Stimulated activated naive CD8-positive, alpha-beta T cell treated with anti-CD3 and anti-CD28 coated beads, Interleukin-15, amount 100 ng/mL, for 72 hours (primary cell): ENCODE data around the gene FSIP2.
A peak's percentile ranks its signal among the peaks of the same experiment; 100 is the strongest.
"Not testable (repeated sequence)": the region's sequence is repeated elsewhere in the genome, so short reads cannot be mapped to it uniquely, and the experiment has no call there.

Experiments used
- ATAC-seq: fragments of 150-1000 bp; cut with Tn5 transposase; 2 replicates; pipeline ENCODE4 v1.10.0; 2021; ENCODE audit warnings: mild to moderate bottlenecking, moderate library complexity
- DNase-seq, 2 donors: peaks; one replicate each; pipeline ENCODE4 v3.0.0; 2021 to 2022
- H3K27ac Mint-ChIP-seq, 2 donors: one replicate each; pipeline ENCODE4 v1.8.0; 2022; ENCODE audit warnings: mild to moderate bottlenecking in 2 of 2, mixed read lengths in 2 of 2, moderate library complexity in 2 of 2
- H3K27me3 Mint-ChIP-seq: one replicate; pipeline ENCODE4 v1.8.0; 2022; ENCODE audit warnings: mixed read lengths
- H3K4me1 Mint-ChIP-seq: one replicate; pipeline ENCODE4 v1.8.0; 2022; ENCODE audit warnings: mild to moderate bottlenecking, mixed read lengths
- H3K4me3 Mint-ChIP-seq, 2 donors: one replicate each; pipeline ENCODE4 v1.8.0; 2022; ENCODE audit warnings: mild to moderate bottlenecking in 2 of 2, mixed read lengths in 2 of 2, moderate library complexity in 1 of 2
- H3K9me3 Mint-ChIP-seq, 2 donors: one replicate each; pipeline ENCODE4 v1.8.0; 2022; ENCODE audit warnings: mixed read lengths in 2 of 2

The FSIP2 gene

GRCh38 chr2:185859506-185859905, 120.9 kb downstream of the FSIP2 start:
- no peak for ATAC-seq
- H3K9me3 Mint-ChIP-seq: peaks cover 7 to 10% of the 10 kb centered on the region in 2 donors
- no peaks in the 10 kb centered on the region for H3K4me1 Mint-ChIP-seq
- no peak overlapping the region for H3K27ac Mint-ChIP-seq
- H3K4me3 Mint-ChIP-seq: no peak overlapping the region
- H3K27me3 Mint-ChIP-seq: no peaks in the 10 kb centered on the region
- no peak for DNase-seq

DNA sequence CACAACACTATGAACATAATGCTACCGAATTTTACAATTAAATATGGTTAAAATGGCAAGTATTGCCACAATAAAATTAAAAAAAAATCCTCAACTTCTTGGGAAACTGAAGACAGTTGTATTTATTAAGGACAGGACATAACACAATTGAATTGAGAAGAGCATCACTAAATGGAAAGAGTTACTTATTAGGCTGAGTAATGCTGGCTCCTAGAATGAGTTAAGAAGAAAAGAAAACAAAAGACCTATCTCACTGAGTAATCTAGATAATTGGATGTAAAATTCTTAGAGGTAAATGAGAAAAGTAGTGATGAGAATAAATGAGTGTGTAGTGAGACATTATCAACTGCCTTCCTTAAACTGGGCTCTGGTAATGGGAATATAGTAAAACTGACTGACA, 121.7 kb downstream of the FSIP2 start:
- no peak overlapping the region for H3K4me3 Mint-ChIP-seq
- DNase-seq: no peak
- peaks cover 1 to 3% of the 10 kb centered on the region in 2 donors for H3K9me3 Mint-ChIP-seq
- no peak for ATAC-seq
- no peaks in the 10 kb centered on the region for H3K27me3 Mint-ChIP-seq
- no peaks in the 10 kb centered on the region for H3K4me1 Mint-ChIP-seq
- no peak overlapping the region for H3K27ac Mint-ChIP-seq

- Mint-ChIP-seq H3K27ac (no peak overlapping the region), H3K9me3 (peaks cover 0 to 3% of the 10 kb centered on the region in 2 donors), H3K27me3 (no peaks in the 10 kb centered on the region), H3K4me1 (no peaks in the 10 kb centered on the region), H3K4me3 (no peak overlapping the region)
- ATAC-seq: no peak
- no peak for DNase-seq
These were observed 124.2 kb downstream of the FSIP2 start for GRCh38 chr2:185862657-185863398.

DNA sequence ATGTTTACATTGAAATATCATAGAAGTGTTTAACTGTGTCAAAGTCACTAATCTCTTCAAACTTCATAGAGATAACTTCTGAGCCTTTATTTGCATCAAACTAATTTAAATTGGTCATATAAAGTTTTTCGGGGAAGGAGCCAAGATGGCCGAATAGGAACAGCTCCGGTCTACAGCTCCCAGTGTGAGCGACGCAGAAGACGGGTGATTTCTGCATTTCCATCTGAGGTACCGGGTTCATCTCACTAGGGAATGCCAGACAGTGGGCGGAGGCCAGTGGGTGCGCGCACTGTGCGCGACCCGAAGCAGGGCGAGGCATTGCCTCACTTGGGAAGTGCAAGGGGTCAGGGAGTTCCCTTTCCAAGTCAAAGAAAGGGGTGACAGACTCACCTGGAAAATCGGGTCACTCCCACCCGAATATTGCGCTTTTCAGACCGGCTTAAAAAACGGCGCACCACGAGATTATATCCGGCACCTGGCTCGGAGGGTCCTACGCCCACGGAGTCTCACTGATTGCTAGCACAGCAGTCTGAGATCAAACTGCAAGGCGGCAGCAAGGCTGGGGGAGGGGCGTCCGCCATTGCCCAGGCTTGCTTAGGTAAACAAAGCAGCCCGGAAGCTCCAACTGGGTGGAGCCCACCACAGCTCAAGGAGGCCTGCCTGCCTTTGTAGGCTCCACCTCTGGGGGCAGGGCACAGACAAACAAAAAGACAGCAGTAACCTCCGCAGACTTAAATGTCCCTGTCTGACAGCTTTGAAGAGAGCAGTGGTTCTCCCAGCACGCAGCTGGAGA, 126.1 kb downstream of the FSIP2 start:
- H3K9me3 Mint-ChIP-seq, DNase-seq, H3K27ac Mint-ChIP-seq, ATAC-seq, H3K4me3 Mint-ChIP-seq, H3K4me1 Mint-ChIP-seq, H3K27me3 Mint-ChIP-seq: not testable (repeated sequence)

DNA sequence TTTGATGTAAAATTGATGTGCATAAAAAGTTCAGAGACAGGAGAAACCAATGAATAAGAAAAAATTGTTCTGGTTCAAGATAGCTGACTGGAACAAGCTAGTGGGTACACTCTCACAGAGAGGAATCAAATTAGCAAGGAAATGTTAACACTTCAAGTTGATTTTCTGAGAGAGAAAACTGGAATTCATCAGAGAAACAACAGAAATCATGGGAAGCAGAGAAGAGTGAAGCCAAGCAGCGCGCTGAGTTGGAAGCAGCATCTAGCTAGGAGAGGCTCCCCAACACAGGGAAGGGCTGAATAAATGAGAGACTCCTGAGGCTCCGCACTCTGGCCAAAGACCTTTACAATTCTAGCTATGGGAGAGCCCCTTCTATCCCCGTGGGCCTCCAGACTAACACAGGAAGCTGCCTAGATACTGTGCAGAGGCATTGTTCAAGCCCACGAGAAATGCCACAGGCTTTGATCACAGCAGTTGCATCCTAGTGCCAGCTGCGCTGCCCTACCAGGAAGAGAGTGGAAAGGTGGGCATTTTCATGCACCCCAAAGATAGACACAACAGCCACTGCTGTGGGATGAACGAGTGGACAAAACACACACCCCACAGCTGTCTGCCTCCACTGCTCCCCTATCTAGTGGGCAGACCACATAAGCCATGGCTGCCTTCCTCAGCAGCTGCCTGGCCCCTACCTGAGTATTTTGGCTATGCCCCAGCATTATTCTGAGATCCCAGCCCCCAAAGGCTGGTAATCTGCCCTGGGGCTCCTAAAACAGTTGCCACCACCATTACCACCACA, 136.7 kb downstream of the FSIP2 start:
- ATAC-seq (peak; percentile 28), DNase-seq (no peak)
- Mint-ChIP-seq H3K27me3 (no peaks in the 10 kb centered on the region), H3K27ac (no peak overlapping the region), H3K4me3 (no peak overlapping the region), H3K4me1 (no peaks in the 10 kb centered on the region), H3K9me3 (no peaks in the 10 kb centered on the region)

DNA sequence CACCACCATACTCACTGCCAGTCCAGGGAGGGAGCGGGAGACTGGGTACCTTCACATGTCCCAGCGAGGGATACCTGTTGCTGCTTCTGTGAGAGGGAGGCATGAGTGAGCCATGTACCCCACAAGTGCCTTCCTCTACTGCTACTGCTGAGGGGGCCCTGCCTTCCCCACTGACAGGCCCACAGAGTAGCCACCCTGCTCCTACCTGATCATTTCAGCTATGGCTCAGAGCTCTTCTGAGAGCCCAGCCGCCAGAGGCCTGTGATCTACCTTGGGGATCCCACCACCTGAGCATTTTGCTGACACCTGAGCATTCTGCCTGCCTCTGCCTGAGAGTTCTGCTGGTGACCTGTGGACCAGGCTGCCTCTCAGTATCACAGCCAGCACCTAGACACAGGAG, 137.6 kb downstream of the FSIP2 start:
- Mint-ChIP-seq H3K27me3 (no peaks in the 10 kb centered on the region), H3K4me3 (no peak overlapping the region), H3K9me3 (no peaks in the 10 kb centered on the region), H3K27ac (peak overlapping the region in 1 of 2 donors; percentile 55), H3K4me1 (no peaks in the 10 kb centered on the region)
- no peak for DNase-seq
- peak; percentile 31 for ATAC-seq

DNA sequence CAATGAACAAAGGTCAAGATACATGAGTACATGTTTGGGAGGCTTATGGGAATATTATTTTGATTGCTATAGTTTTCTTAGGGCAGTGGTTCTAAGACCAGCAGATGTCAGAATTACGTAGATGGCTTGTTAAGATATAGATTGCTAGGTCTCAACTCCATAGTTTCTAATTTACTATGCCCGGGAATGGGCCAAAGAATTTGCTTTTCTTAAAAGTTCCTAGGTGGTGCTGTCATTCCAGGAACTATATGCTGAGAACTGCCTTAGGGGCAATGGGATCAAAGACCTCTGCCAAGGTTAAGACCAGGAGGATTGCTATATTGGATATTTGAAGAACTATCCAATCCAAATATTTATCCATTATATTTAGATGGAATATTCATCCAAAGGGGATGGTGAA, 141.8 kb downstream of the FSIP2 start:
- Mint-ChIP-seq H3K9me3 (no peaks in the 10 kb centered on the region), H3K27me3 (no peaks in the 10 kb centered on the region), H3K4me3 (no peak overlapping the region), H3K4me1 (no peaks in the 10 kb centered on the region), H3K27ac (no peak overlapping the region)
- no peak for DNase-seq
- ATAC-seq: no peak
